Measurements from ENCODE around the gene DUS1L.

The DUS1L gene

GRCh38 chr17:82065638-82066303 lies at the start of gene DUS1L:
DUS1L (minus strand) TSS chr17:82065804; CDS start chr17:82065059, 745 bp downstream.
- DNase-seq, result peak; percentile 77

DNA sequence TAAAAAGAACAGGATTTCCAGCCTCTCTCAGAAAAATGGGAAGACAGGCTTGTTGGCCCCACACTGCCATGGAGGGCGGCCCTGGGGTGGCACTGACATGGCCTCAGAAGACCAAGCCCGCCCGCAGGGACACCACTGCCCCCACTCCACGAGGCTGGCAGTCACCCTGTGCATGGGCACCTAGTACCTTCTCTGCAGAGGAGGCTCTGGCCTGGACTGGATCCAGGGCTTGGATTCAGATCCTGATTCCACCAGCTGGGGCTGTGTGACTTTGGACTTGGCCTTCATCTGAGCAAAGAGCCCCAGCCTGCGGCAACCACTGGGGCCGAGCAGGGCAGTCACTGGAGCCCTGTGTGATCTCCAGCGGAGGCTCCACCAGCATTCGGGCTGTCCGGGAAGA lies 49.3 kb upstream of the DUS1L start:
- no peak for DNase-seq

GRCh38 chr17:82114447-82114846 lies 48.8 kb upstream of the DUS1L start:
- DNase-seq, result no peak

DNA sequence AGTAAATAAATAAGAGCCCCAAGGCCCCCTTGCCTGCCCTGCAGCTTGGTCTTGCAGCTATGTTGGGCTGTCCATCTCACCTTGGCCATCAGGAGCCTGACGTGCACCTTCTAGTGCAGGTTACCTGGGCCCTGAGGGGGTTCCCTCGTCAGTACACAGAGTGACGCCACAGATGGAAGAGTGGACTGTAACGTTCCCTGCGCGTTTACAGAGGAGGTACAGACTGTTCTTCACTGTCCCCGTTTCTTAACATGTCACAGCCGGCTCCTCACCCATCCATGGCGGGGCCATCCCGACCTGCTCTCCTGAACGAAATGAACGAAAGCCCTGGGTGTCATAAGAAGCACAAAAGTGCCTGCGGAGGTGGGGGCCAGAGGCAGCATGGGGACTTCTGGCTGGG lies 48.3 kb upstream of the DUS1L start:
- no peak for DNase-seq

- no peak for DNase-seq
Measured at GRCh38 chr17:82113422-82113821, 47.8 kb upstream of the DUS1L start.

DNA sequence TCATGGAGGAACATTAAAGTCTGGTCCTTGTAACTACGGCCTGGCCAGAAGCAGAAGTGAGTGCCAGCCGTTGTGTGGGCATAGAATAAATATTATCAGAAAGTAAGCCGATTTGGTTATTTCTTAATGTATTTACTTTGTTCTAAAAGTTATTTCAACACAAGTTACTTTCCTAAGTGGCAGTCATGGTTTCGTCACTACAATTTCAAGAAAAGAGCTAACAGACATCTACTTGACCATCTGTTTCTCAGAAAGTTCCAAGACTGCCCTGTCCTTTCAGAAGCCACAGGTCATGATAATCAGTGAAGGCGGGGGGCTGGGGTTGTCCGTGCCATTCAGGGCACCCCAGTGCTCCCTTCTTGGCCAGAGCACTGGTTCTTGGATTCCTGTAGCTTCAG lies 47.3 kb upstream of the DUS1L start:
- DNase-seq, result no peak

DNA sequence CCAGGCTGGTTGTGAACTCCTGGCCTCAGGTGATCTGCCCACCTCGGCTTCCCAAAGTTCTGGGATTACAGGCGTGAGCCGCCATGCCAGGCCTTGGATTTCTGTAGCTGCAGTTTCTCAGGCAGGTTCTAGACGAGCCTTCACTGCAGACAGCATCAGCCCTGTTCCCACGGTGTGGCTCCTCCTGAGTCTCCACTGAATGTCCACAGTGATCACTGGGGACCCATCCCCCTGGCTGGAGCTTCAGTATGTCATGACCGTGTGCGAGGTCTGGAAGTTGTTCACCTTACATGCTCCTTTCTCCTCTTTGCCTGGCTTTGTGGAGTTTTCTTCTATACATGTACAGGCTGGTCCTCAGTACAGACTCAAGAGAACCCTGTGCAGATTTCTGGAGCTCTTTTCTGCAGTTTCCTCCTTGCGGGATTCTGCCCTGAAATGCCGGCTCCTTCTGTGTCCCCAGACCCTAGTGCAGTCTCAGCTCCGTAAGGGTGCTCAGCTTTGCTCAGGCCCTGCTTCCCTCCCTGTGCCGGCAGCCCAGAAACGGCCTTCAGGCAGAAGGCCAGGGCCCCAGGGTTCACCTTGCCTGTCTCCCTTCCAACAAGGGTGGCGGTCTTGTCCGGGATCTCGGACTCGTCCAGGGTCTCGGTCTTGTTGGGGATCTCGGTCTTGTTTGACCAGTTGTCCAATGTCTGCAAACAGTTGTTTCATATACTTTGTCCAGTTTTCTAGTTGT lies 46.7 kb upstream of the DUS1L start:
- no peak for DNase-seq

DNA sequence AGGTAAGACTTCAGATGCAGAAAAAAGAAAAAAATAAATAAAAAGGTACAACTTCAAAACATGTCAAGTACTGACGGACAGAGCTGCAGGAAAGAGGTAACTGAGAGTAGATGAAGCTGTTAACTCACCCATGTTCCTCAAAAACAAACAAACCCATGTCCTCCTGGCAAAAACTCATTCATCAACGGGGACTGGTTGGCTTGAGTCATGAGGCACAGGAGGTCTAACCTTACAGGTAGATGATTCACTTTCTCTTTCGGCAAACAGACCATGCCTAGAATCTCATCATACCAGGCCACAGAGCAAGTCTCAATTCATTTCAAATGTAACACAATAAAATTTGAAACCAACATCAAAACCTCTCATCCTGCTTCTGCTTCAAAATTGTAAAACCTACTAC lies 44.7 kb upstream of the DUS1L start:
- peak; percentile 36 for DNase-seq

DNA sequence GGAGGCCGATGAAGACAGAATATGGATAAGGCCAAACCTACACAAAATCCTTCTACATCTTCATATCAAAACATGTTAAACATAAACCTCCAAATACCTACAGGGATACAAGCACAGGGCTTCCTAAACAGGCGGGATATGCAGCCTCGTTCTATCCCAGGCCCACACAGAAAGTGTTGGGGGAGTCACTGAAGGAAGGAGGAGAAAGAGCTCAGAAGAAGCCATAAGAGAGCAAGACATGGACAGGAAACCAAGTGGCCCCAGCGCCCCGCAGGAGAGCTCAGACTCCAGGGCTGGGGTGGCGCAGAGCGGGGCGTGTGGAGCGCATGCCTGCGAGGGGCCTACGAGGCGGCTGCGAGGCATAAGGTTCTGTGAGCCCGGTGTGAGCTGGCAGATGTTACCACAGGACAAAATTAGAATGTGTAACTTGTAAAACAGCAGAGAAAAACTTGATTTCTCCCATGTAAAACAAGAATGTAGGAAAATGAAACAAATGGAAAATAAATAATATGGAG lies 43.4 kb upstream of the DUS1L start:
- DNase-seq, result no peak

DNA sequence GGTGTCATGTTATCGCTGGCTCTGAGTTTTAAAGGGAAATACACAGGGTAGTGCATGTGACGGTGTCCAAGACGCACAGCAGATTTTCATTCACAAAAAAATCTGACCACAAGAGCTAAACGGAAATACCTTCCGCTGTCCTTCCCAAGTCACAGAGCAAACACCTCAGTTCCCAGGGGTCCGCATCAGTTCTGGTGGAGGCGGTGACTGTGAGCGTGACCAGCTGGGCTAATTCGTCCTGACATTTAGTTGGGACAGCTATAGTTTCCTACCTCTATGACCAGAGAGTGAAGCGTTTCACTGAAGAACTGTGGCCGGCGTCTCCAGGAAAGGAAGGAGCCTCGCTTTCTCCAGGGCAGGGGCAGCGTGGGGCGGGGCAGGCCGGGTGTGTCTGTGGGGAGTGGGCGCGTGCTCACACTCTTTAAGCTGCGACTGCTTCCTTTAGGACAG lies 42.9 kb upstream of the DUS1L start:
- DNase-seq, result no peak

DNA sequence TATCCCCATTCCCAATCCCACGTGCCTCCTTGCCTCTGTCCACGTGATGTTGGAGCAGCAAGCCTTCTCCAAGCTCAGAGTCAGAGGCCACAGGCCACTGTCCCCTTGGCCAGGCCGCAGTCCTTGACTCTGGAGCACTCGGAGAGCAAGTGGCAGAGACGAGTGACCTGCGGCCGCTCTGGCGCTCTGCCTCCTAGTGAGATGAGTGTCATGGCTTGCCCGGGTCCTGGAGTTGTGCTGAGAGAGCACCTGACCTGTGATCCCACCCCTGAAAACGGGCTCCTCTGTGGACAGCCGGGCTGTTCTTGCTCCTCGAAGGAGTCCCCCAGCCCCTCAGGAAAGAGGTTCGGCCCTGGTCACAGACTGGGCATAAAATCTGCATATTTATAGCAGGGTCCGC lies 42.4 kb upstream of the DUS1L start:
- DNase-seq, result peak; percentile 2

GRCh38 chr17:82107341-82107860 lies 41.8 kb upstream of the DUS1L start:
- DNase-seq, result peak; percentile 33

DNA sequence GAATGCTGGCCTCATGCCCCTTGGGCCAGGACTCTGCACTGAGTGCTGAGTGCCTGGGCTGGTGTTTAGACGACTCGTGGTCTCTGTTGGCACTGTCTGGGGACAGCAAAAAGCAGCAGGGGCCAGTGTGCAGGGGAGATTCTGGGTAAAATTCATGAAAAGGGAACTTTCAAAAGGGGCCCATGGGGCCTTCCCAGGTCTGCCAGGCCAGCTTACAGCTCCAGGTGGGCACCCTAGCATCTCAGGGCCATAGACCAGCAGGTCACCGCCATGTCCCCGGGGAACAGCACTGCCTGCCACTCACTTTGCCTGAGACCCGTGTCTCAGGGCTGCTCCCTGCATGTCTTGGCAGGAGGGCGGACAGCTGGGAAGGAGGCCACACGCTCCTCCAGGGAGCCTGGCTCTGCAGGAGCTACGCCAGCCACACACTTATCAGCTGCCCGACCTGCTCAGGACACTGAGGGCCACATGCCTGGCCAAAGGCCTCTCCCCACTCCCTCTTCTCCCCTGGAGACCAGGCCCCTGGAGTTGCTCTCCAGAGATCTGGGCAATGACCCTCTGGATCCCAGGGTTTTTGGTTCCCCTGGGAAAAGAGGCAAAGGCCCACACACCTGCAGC lies 41.2 kb upstream of the DUS1L start:
- no peak for DNase-seq

DNA sequence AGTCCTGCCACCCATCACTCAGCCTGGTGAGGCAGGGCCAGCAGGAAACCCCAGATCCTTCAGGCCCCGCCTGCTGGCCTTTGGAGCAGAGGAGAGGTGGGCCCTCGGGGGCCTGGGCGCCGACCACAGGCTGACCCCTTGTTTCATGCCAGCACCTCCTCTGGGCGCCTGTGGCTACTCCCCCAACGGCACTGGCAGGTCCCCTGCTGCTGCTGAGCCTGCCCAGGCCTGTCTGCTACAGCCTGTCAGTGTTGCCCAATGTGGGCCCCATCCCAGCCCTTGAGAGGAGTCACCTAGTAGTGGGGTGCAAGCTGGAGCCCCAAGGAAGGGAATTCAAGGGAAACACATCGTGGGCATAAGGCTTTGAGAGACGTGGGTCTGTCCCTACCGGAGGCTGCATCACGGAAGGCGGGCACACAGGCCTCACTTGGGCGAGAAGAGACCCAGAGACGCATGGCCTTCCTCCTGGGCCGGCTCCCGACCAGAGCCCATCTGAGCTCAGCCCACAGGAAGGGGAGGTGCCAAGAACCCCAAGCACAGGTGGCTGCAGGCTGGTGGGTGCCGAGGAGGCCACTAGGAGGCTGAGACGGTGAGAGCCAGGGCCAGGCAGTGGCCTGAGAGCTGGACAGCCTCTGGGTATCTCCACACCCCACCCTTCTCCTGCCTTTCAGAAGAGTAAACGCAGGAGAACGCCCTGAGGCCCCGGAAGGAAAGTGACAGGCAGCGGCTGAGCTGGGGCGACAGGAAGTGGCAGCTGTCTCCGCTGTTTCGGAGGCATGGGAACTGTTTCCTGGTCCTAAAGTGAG lies 40.5 kb upstream of the DUS1L start:
- DNase-seq, result peak; percentile 83

DNA sequence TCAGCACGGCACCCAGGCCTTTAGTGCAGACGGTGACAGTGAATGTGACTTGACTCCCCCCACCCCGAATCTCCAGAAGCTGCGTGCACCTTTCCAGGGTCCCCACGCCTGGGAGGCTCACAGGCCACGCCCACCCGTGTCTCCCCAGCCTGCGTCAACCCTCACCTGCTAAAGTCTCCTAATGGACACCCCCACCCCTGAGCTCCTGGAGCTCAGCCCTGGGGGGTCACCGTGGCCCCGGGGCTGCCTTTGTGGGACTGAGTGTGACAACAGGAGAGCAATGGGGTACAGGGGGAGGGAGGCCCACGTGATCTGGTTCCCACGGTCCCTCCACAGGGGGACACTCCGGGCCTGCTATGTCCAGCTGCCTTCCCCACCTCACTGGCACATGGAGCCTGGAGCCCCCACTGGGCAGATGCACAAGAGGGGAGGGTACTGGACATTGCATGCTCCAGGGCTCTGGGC lies 39.8 kb upstream of the DUS1L start:
- peak; percentile 10 for DNase-seq

GRCh38 chr17:82104797-82105416 lies 39.3 kb upstream of the DUS1L start:
- DNase-seq, result peak; percentile 4

GRCh38 chr17:82103553-82104451 lies 38.2 kb upstream of the DUS1L start:
- peak; percentile 5 for DNase-seq

DNA sequence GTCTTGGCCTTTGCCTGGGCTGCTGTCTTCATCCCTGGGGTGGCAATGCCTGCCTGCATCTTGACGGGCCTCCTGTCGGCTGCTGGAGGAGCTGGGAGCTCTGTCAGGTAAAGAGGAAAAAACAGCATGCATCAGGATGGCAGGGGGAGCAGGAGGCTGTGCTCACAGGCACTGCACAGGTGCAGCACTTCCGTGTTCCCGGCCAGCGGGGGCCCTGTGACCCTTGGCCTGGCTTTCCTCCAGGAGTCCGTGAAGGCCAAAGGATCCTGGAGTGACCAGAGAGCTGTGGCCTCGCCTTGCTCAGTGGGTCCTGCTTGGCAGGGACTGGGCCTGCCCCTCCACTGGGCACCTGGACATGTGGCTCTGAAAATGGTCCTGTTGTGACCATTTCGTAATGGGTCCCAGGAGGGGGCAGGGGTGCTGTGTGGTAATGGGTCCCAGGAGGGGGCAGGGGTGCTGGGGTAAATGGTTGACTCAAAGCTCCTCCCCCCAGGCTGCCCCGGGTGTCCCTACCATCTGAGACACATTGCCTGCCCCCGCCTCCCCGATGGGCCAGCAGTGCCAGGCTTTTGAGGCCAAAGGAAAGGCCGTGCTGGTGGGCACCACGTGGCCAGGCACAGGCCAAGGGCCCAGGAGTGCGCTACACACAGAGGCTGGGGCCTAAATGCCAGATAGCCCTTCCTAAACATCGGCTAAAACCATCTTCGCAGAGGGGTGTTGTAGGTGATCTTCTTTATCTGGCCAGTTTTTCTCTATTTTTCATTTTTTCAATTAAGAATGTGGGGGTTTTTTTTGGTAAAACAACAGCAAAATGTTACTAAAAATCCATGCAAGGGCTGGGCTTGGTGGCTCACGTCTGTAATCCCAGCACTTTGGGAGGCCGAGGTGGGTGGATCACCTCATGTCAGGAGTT lies 36.4 kb upstream of the DUS1L start:
- DNase-seq, result peak; percentile 16

GRCh38 chr17:82101301-82101715 lies 35.7 kb upstream of the DUS1L start:
- DNase-seq, result peak; percentile 16
